Bronchial epithelial cell (primary cell): ENCODE results near the gene PATE1. TPM values are rescaled to one million over a fixed set of nuclear protein-coding genes. Genes with fewer than 3 reads are reported as not detected.
"Not testable (repeated sequence)": the region's sequence is repeated elsewhere in the genome, so short reads cannot be mapped to it uniquely, and the experiment has no call there.

Source experiments
- DNase-seq: peaks from one replicate; pipeline ENCODE4 v3.0.0-alpha.2; 2010; ENCODE audit warnings: low read depth
- FAIRE-seq: peaks from 2 replicates; lab custom pipeline; 2011; peaks lifted over from hg19 to GRCh38; lab: Jason Lieb, UNC
- H3K27me3 ChIP-seq: 2 replicates; pipeline ENCODE4 v1.5.1; 2011; ENCODE audit warnings: low read length; ENCODE audit not compliant: control insufficient read depth, insufficient read depth
- H3K36me3 ChIP-seq: 2 replicates; pipeline ENCODE4 v1.5.1; 2011; ENCODE audit warnings: low read length; ENCODE audit not compliant: control insufficient read depth, insufficient read depth
- H3K4me3 ChIP-seq: 2 replicates; pipeline ENCODE4 v1.5.1; 2011; ENCODE audit warnings: mild to moderate bottlenecking, low read depth, low read length, control low read depth
- CTCF ChIP-seq: IDR thresholded peaks from 2 replicates; pipeline ENCODE4 v1.5.1; 2011; ENCODE audit warnings: mild to moderate bottlenecking, moderate library complexity, low read length, control low read depth, inconsistent platforms; ENCODE audit not compliant: insufficient read depth, severe bottlenecking
- total RNA-seq: library from RNA; depleted of rRNA; stranded (reverse); fragments of >200 nt; gene quantifications from 2 replicates; pipeline ENCODE4 v1.2.1, GENCODE V29; 2014

The PATE1 gene
- not detected in 2 replicates for total RNA-seq

- Histone ChIP-seq H3K36me3 (no peaks in the 10 kb centered on the region), H3K4me3 (no peak within 1 kb of the TSS), H3K27me3 (no peaks in the 10 kb centered on the region)
- TF ChIP-seq CTCF = no peak
- no peak for FAIRE-seq
- no peak for DNase-seq
These were observed at the start of gene PATE1 for GRCh38 chr11:125745979-125746378. Gene PATE1, plus strand, starts transcription at chr11:125746279. Its CDS starts 26 bp downstream, at chr11:125746305.

GRCh38 chr11:125701018-125701610 is 45.0 kb upstream of the PATE1 start:
- H3K4me3 ChIP-seq = no peak overlapping the region
- H3K27me3 ChIP-seq = no peaks in the 10 kb centered on the region
- no peak for DNase-seq
- no peaks in the 10 kb centered on the region for H3K36me3 ChIP-seq
- no peak for FAIRE-seq
- no peak for TF ChIP-seq CTCF

GRCh38 chr11:125701858-125702621 is 44.0 kb upstream of the PATE1 start:
- H3K36me3 ChIP-seq = no peaks in the 10 kb centered on the region
- DNase-seq (no peak), FAIRE-seq (no peak)
- H3K27me3 ChIP-seq = no peaks in the 10 kb centered on the region
- H3K4me3 ChIP-seq = no peak overlapping the region
- no peak for TF ChIP-seq CTCF

- not testable (repeated sequence) for FAIRE-seq, DNase-seq, H3K36me3 ChIP-seq, H3K27me3 ChIP-seq, H3K4me3 ChIP-seq
These were observed 41.4 kb upstream of the PATE1 start for GRCh38 chr11:125704686-125705085.

- Histone ChIP-seq H3K4me3 (no peak overlapping the region), H3K36me3 (no peaks in the 10 kb centered on the region), H3K27me3 (no peaks in the 10 kb centered on the region)
- DNase-seq (no peak), FAIRE-seq (no peak)
- no peak for TF ChIP-seq CTCF
These were observed 25.3 kb upstream of the PATE1 start for GRCh38 chr11:125720781-125721180.

- TF ChIP-seq CTCF = peak; percentile 34
- FAIRE-seq (no peak), DNase-seq (peak; percentile 22)
- Histone ChIP-seq H3K36me3 (no peaks in the 10 kb centered on the region), H3K27me3 (no peaks in the 10 kb centered on the region), H3K4me3 (no peak overlapping the region)
These were observed 22.0 kb upstream of the PATE1 start for GRCh38 chr11:125724125-125724524.
